ENCODE results near the gene GLI1. TPM values are rescaled to one million over a fixed set of nuclear protein-coding genes. Genes with fewer than 3 reads are reported as not detected.
A peak's percentile ranks its signal among the peaks of the same experiment; 100 is the strongest.

Gene GLI1
- total and polyA plus RNA-seq, 2 of the 13 experiments (the other 11 are each of a cell fraction or from before 2014, with no cell fraction given), result 0.09 to 0.20 TPM

DNA sequence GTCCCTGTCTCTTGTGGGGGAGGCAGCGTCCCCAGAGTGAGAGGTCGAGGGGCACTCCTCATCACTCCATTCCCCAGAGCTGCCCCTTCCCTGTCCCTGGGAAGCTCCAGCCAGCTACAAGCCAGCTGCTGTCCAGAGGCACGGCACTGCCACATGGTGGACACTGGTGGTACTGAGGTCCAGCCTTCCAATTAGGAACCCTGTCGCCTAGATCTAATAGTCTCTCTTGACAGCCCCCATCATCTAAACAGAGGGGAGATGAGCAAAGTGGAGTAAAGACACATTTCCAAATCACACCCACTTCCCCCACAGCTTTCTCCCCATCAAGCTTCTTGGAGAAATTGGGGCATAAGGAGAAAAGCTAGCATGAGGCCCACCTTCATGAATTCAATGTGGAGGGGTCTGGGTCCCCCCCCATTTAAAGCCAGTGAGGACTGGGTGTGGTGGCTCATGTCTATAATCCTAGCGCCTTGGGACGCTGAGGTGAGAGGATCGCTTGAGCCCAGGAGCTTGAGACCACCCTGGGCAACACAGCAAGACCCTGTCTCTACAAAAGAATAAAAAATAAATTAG lies 6.6 kb upstream of the GLI1 start (continued):
- TF ChIP-seq CCAR2 (optimal IDR thresholded peaks at IDR 0.05; ENCODE audit: low read depth, low read length), result no peak
- TF ChIP-seq ZNF30 (CRISPR knock-in tag; IDR thresholded peaks at IDR 0.05), result no peak
- 0 out of 2 replicates have a peak, but pooled peaks have one; percentile 17 for TF ChIP-seq ZNF451 (CRISPR knock-in tag; IDR thresholded peaks at IDR 0.05)
- TF ChIP-seq, protein P1, sequence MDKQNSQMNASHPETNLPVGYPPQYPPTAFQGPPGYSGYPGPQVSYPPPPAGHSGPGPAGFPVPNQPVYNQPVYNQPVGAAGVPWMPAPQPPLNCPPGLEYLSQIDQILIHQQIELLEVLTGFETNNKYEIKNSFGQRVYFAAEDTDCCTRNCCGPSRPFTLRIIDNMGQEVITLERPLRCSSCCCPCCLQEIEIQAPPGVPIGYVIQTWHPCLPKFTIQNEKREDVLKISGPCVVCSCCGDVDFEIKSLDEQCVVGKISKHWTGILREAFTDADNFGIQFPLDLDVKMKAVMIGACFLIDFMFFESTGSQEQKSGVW (CRISPR knock-in tag; IDR thresholded peaks at IDR 0.05; ENCODE audit: borderline replicate concordance), result no peak
- no peak for TF ChIP-seq ATF7-NPFF (CRISPR knock-in tag; IDR thresholded peaks at IDR 0.05; ENCODE audit: low read depth)
- peak; percentile 42; the same call in 1 of the 2 replicates for TF ChIP-seq BCL6 (CRISPR knock-in tag; IDR thresholded peaks at IDR 0.05)
- TF ChIP-seq EP300 (IDR thresholded peaks at IDR 0.05; ENCODE audit: low read depth in 2 of 2, low read length in 2 of 2), result peak in 1 of 2 experiments; percentile 5; a peak in 1 of 4 replicates
- TF ChIP-seq EP300 (CRISPR knock-in tag; IDR thresholded peaks at IDR 0.05; ENCODE audit: borderline replicate concordance), result 0 out of 2 replicates have a peak, but pooled peaks have one; percentile 8
- no peak for TF ChIP-seq ZNF614 (CRISPR knock-in tag; IDR thresholded peaks at IDR 0.05; ENCODE audit: borderline replicate concordance)
- TF ChIP-seq ZNF331 (CRISPR knock-in tag; IDR thresholded peaks at IDR 0.05), result peak; percentile 34; the same call in 1 of the 2 replicates
- no peak for TF ChIP-seq ESRRA (CRISPR knock-in tag; IDR thresholded peaks at IDR 0.05; ENCODE audit: low read depth)
- no peak for TF ChIP-seq NONO (IDR thresholded peaks at IDR 0.05)
- TF ChIP-seq NONO (CRISPR knock-in tag; conservative IDR thresholded peaks at IDR 0.05), result 0 out of 2 replicates have a peak, but pooled peaks have one; percentile 30
- 0 out of 2 replicates have a peak, but pooled peaks have one; percentile 20 for TF ChIP-seq GATAD2A (CRISPR knock-in tag; IDR thresholded peaks at IDR 0.05)
- TF ChIP-seq, protein P2, sequence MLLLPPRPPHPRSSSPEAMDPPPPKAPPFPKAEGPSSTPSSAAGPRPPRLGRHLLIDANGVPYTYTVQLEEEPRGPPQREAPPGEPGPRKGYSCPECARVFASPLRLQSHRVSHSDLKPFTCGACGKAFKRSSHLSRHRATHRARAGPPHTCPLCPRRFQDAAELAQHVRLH (CRISPR knock-in tag; IDR thresholded peaks at IDR 0.05; ENCODE audit: borderline replicate concordance, low read depth), result no peak
- TF ChIP-seq SAP130 (CRISPR knock-in tag; IDR thresholded peaks at IDR 0.05; ENCODE audit: low read depth), result peak; percentile 47; the same call in 1 of the 2 replicates
- TF ChIP-seq, protein P3, sequence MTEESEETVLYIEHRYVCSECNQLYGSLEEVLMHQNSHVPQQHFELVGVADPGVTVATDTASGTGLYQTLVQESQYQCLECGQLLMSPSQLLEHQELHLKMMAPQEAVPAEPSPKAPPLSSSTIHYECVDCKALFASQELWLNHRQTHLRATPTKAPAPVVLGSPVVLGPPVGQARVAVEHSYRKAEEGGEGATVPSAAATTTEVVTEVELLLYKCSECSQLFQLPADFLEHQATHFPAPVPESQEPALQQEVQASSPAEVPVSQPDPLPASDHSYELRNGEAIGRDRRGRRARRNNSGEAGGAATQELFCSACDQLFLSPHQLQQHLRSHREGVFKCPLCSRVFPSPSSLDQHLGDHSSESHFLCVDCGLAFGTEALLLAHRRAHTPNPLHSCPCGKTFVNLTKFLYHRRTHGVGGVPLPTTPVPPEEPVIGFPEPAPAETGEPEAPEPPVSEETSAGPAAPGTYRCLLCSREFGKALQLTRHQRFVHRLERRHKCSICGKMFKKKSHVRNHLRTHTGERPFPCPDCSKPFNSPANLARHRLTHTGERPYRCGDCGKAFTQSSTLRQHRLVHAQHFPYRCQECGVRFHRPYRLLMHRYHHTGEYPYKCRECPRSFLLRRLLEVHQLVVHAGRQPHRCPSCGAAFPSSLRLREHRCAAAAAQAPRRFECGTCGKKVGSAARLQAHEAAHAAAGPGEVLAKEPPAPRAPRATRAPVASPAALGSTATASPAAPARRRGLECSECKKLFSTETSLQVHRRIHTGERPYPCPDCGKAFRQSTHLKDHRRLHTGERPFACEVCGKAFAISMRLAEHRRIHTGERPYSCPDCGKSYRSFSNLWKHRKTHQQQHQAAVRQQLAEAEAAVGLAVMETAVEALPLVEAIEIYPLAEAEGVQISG (CRISPR knock-in tag; IDR thresholded peaks at IDR 0.05), result 0 out of 2 replicates have a peak, but pooled peaks have one; percentile 14
- TF ChIP-seq, protein P4, sequence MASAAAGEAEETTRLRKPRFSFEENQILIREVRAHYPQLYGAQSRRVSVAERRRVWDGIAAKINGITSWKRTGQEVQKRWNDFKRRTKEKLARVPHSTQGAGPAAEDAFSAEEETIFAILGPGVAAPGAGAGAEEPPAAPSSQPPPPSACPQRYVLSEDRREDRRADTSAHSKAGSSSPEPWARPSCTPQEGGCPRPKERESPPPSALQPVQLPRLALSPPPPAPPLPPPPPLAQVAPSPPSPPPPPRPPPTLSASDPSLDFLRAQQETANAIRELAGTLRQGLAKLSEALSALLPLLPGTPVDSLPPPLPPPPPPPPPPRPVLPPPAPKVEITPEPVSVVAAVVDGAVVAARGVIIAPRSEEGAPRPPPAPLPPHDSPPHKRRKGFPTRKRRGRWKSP (CRISPR knock-in tag; IDR thresholded peaks at IDR 0.05), result peak; percentile 6; the same call in 1 of the 2 replicates
- TF ChIP-seq YEATS4 (CRISPR knock-in tag; IDR thresholded peaks at IDR 0.05; ENCODE audit: borderline replicate concordance), result no peak
- TF ChIP-seq CEBPG (CRISPR knock-in tag; IDR thresholded peaks at IDR 0.05), result 0 out of 2 replicates have a peak, but pooled peaks have one; percentile 12
- TF ChIP-seq FOSL2 (CRISPR knock-in tag; IDR thresholded peaks at IDR 0.05), result 0 out of 2 replicates have a peak, but pooled peaks have one; percentile 11
- no peak for TF ChIP-seq RFXAP (CRISPR knock-in tag; IDR thresholded peaks at IDR 0.05; ENCODE audit: borderline replicate concordance)
- TF ChIP-seq ZNF619 (CRISPR knock-in tag; IDR thresholded peaks at IDR 0.05), result 0 out of 2 replicates have a peak, but pooled peaks have one; percentile 36
- TF ChIP-seq, protein P5, sequence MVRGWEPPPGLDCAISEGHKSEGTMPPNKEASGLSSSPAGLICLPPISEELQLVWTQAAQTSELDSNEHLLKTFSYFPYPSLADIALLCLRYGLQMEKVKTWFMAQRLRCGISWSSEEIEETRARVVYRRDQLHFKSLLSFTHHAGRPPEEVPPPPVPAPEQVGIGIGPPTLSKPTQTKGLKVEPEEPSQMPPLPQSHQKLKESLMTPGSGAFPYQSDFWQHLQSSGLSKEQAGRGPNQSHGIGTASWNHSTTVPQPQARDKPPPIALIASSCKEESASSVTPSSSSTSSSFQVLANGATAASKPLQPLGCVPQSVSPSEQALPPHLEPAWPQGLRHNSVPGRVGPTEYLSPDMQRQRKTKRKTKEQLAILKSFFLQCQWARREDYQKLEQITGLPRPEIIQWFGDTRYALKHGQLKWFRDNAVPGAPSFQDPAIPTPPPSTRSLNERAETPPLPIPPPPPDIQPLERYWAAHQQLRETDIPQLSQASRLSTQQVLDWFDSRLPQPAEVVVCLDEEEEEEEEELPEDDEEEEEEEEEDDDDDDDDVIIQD (CRISPR knock-in tag; IDR thresholded peaks at IDR 0.05; ENCODE audit: low read depth), result peak; percentile 51; the same call in 1 of the 2 replicates
- TF ChIP-seq KLF9 (CRISPR knock-in tag; IDR thresholded peaks at IDR 0.05; ENCODE audit: low read depth), result 0 out of 2 replicates have a peak, but pooled peaks have one; percentile 52

Data from HepG2 (cell line).